Measurements from ENCODE around the gene KCNJ9. TPM values are rescaled to one million over a fixed set of nuclear protein-coding genes. Genes with fewer than 3 reads are reported as not detected.

KCNJ9 gene
- total and polyA plus RNA-seq, 2 experiments from 2014 or later, result 0.24 to 0.34 TPM

DNA sequence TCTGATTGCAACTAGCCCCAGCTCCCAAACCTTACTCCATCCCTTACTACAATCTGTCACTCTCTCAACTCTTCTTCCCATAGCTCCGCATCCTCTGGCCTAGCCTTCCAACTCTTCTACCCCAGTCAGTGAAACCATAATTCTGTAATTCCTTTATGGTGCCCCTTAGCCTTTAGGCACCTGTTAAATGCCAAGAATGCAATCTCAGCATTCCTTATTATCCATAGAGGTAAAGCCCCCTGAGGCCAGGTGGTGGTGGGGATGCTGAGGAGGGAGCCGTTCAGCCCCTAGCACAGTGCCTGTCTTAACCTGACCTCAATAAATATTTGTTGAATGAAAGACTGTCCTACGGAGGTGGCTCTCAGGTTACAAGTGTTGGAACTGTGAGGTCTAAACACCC lies 48.2 kb downstream of the KCNJ9 start (continued):
- TF ChIP-seq, protein P1, sequence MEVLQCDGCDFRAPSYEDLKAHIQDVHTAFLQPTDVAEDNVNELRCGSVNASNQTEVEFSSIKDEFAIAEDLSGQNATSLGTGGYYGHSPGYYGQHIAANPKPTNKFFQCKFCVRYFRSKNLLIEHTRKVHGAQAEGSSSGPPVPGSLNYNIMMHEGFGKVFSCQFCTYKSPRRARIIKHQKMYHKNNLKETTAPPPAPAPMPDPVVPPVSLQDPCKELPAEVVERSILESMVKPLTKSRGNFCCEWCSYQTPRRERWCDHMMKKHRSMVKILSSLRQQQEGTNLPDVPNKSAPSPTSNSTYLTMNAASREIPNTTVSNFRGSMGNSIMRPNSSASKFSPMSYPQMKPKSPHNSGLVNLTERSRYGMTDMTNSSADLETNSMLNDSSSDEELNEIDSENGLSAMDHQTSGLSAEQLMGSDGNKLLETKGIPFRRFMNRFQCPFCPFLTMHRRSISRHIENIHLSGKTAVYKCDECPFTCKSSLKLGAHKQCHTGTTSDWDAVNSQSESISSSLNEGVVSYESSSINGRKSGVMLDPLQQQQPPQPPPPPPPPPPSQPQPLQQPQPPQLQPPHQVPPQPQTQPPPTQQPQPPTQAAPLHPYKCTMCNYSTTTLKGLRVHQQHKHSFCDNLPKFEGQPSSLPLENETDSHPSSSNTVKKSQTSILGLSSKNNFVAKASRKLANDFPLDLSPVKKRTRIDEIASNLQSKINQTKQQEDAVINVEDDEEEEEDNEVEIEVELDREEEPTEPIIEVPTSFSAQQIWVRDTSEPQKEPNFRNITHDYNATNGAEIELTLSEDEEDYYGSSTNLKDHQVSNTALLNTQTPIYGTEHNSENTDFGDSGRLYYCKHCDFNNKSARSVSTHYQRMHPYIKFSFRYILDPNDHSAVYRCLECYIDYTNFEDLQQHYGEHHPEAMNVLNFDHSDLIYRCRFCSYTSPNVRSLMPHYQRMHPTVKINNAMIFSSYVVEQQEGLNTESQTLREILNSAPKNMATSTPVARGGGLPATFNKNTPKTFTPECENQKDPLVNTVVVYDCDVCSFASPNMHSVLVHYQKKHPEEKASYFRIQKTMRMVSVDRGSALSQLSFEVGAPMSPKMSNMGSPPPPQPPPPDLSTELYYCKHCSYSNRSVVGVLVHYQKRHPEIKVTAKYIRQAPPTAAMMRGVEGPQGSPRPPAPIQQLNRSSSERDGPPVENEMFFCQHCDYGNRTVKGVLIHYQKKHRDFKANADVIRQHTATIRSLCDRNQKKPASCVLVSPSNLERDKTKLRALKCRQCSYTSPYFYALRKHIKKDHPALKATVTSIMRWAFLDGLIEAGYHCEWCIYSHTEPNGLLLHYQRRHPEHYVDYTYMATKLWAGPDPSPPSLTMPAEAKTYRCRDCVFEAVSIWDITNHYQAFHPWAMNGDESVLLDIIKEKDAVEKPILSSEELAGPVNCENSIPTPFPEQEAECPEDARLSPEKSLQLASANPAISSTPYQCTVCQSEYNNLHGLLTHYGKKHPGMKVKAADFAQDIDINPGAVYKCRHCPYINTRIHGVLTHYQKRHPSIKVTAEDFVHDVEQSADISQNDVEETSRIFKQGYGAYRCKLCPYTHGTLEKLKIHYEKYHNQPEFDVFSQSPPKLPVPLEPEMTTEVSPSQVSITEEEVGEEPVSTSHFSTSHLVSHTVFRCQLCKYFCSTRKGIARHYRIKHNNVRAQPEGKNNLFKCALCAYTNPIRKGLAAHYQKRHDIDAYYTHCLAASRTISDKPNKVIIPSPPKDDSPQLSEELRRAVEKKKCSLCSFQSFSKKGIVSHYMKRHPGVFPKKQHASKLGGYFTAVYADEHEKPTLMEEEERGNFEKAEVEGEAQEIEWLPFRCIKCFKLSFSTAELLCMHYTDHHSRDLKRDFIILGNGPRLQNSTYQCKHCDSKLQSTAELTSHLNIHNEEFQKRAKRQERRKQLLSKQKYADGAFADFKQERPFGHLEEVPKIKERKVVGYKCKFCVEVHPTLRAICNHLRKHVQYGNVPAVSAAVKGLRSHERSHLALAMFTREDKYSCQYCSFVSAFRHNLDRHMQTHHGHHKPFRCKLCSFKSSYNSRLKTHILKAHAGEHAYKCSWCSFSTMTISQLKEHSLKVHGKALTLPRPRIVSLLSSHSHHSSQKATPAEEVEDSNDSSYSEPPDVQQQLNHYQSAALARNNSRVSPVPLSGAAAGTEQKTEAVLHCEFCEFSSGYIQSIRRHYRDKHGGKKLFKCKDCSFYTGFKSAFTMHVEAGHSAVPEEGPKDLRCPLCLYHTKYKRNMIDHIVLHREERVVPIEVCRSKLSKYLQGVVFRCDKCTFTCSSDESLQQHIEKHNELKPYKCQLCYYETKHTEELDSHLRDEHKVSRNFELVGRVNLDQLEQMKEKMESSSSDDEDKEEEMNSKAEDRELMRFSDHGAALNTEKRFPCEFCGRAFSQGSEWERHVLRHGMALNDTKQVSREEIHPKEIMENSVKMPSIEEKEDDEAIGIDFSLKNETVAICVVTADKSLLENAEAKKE (CRISPR knock-in tag; IDR thresholded peaks at IDR 0.05), result no peak
- TF ChIP-seq NANOG (IDR thresholded peaks at IDR 0.05; ENCODE audit: borderline replicate concordance) (no peak), ZNF114 (CRISPR knock-in tag; IDR thresholded peaks at IDR 0.05) (no peak), STAT1 (IDR thresholded peaks at IDR 0.05; ENCODE audit: unreplicated experiment) (no peak)
- TF ChIP-seq, protein P2, sequence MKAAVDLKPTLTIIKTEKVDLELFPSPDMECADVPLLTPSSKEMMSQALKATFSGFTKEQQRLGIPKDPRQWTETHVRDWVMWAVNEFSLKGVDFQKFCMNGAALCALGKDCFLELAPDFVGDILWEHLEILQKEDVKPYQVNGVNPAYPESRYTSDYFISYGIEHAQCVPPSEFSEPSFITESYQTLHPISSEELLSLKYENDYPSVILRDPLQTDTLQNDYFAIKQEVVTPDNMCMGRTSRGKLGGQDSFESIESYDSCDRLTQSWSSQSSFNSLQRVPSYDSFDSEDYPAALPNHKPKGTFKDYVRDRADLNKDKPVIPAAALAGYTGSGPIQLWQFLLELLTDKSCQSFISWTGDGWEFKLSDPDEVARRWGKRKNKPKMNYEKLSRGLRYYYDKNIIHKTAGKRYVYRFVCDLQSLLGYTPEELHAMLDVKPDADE (IDR thresholded peaks at IDR 0.05), result no peak

DNA sequence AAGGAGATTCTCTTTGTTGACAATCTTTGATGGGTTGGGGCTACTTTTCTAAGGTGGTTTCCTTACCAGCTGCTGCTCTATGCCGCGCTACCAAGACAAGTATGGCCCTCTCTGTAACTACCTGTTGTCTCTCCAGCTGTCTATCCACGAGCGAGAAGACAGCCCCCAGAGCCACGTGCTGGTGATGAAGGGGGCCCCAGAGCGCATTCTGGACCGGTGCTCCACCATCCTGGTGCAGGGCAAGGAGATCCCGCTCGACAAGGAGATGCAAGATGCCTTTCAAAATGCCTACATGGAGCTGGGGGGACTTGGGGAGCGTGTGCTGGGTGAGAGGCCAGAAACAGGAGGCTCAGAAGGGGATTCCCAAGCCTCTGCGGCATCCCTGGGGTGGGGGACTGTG lies 48.6 kb downstream of the KCNJ9 start:
- H3K4me2 ChIP-seq, result no peak overlapping the region
- ATAC-seq (no peak), DNase-seq (ENCODE audit: low spot score) (no peak)
- peaks cover 4% of the 10 kb centered on the region for H3K27me3 Mint-ChIP-seq (ENCODE audit: insufficient read depth, low read depth, poor library complexity)
- H3K4me1 Mint-ChIP-seq, result peaks cover under 1% of the 10 kb centered on the region
- H3K27ac Mint-ChIP-seq, result no peak overlapping the region
- no peaks in the 10 kb centered on the region for H3K9me3 Mint-ChIP-seq
- H3K27ac ChIP-seq (ENCODE audit: low read depth), result no peak overlapping the region
- peaks cover 82% of the 10 kb centered on the region for H3K36me3 Mint-ChIP-seq (ENCODE audit: low read depth)
- no peaks in the 10 kb centered on the region for H3K4me1 ChIP-seq (ENCODE audit: insufficient read depth)
- H3F3A ChIP-seq (replicated peaks; ENCODE audit: low read depth), result no peaks in the 10 kb centered on the region
- no peaks in the 10 kb centered on the region for H3K27me3 ChIP-seq (ENCODE audit: insufficient read depth)
- H2AFZ ChIP-seq, result no peak overlapping the region
- H3K4me3 ChIP-seq, result no peak overlapping the region
- H3K9me2 ChIP-seq (ENCODE audit: insufficient read depth), result no peaks in the 10 kb centered on the region
- no peaks in the 10 kb centered on the region for H3K36me3 ChIP-seq (ENCODE audit: insufficient read depth)
- no peaks in the 10 kb centered on the region for H4K20me1 ChIP-seq (replicated peaks; ENCODE audit: insufficient read depth)
- no peaks in the 10 kb centered on the region for H3K79me2 ChIP-seq (replicated peaks; ENCODE audit: insufficient read depth)
- no peak overlapping the region for H3K4me3 Mint-ChIP-seq
- TF ChIP-seq ZNF331 (CRISPR knock-in tag; IDR thresholded peaks at IDR 0.05; ENCODE audit: low read depth) (no peak), EZH2 (IDR thresholded peaks at IDR 0.05; ENCODE audit: low read depth, unreplicated experiment) (no peak), NANOG (IDR thresholded peaks at IDR 0.05; ENCODE audit: borderline replicate concordance) (no peak)
- TF ChIP-seq, protein P2 (IDR thresholded peaks at IDR 0.05), result no peak
- TF ChIP-seq, protein P1 (CRISPR knock-in tag; IDR thresholded peaks at IDR 0.05), result no peak
